ENCODE data around the gene ABHD16B. TPM values are rescaled to one million over a fixed set of nuclear protein-coding genes. Genes with fewer than 3 reads are reported as not detected.

Gene ABHD16B
- total and polyA plus RNA-seq, 10 of the 15 experiments (the other 5 are each of a cell fraction or from before 2014, with no cell fraction given): 0.13 TPM; not detected in 9

GRCh38 chr20:63903796-63904561, 42.7 kb downstream of the ABHD16B start:
- Histone ChIP-seq H3K36me3 (ENCODE audit: control insufficient read depth in 2 of 2, insufficient read depth in 2 of 2, low read length in 1 of 2) (peaks cover 0 to 5% of the 10 kb centered on the region in 2 experiments; a peak in 3 of 4 replicates), H3K4me3 (no peak overlapping the region), H3K9me3 (replicated peaks; ENCODE audit: control insufficient read depth, insufficient read depth, low read length) (no peaks in the 10 kb centered on the region), H3K9ac (ENCODE audit: control insufficient read depth, insufficient read depth, low read length) (no peak overlapping the region), H4K20me1 (ENCODE audit: control insufficient read depth, insufficient read depth) (peaks cover 7% of the 10 kb centered on the region), H3K27ac (ENCODE audit: control insufficient read depth, insufficient read depth) (no peak overlapping the region), H3K4me1 (ENCODE audit: control insufficient read depth, insufficient read depth, low read length) (no peaks in the 10 kb centered on the region; the same call in 1 of the 2 replicates), H3K79me2 (ENCODE audit: control insufficient read depth, insufficient read depth, low read length) (peaks cover 59% of the 10 kb centered on the region), H3K27me3 (replicated peaks in 1 of 2; ENCODE audit: control insufficient read depth in 2 of 2, insufficient read depth in 2 of 2, low read length in 1 of 2) (no peaks in the 10 kb centered on the region), H2AFZ (ENCODE audit: control insufficient read depth, low read depth, low read length) (no peak overlapping the region), H3K4me2 (ENCODE audit: control insufficient read depth, insufficient read depth) (no peak overlapping the region)
- SMC1A ChIA-PET (ENCODE audit: uncharacterized antibody, unreplicated experiment): no interaction called here
- intact Hi-C loops (cut with micrococcal nuclease; ENCODE audit: unreplicated experiment): no loop called here
- ATAC-seq (no peak), DNase-seq (ENCODE audit: low read depth, low spot score) (no peak), FAIRE-seq (no peak)
- 94% methylated on average over 11 of the region's 11 CpGs for WGBS (ENCODE audit: insufficient coverage, insufficient replicate concordance, low lambda C conversion rate, missing lambda C conversion rate)
- RAD21 ChIA-PET (ENCODE audit: unreplicated experiment): no interaction called here
- CTCF ChIA-PET: no interaction called here
- BruUV-seq (replicated peaks): TSS peak; percentile 43
- in situ Hi-C loops (cut with MboI): no loop called here
- no peak for TF ChIP-seq WRNIP1 (IDR thresholded peaks at IDR 0.05; ENCODE audit: borderline replicate concordance, low read depth, low read length)
- no peak for TF ChIP-seq POLR2AphosphoS5 (IDR thresholded peaks at IDR 0.05; ENCODE audit: low read length)
- TF ChIP-seq JUND (IDR thresholded peaks at IDR 0.05; ENCODE audit: low read depth, low read length): no peak
- no peak for TF ChIP-seq ZNF622 (IDR thresholded peaks at IDR 0.05)
- no peak for TF ChIP-seq PKNOX1 (IDR thresholded peaks at IDR 0.05)
- no peak for TF ChIP-seq TCF12 (IDR thresholded peaks at IDR 0.05; ENCODE audit: low read depth, low read length)
- no peak for TF ChIP-seq NFXL1 (IDR thresholded peaks at IDR 0.05; ENCODE audit: borderline replicate concordance)
- no peak for TF ChIP-seq BACH1 (IDR thresholded peaks at IDR 0.05; ENCODE audit: borderline replicate concordance)
- no peak for TF ChIP-seq CREB1 (IDR thresholded peaks at IDR 0.05; ENCODE audit: low read depth)
- TF ChIP-seq FOXK2 (IDR thresholded peaks at IDR 0.05): no peak
- no peak for TF ChIP-seq EGR1 (IDR thresholded peaks at IDR 0.05; ENCODE audit: borderline replicate concordance in 1 of 2, low read depth in 2 of 2, low read length in 2 of 2)
- POLR2A ChIA-PET: interaction anchor here (0.7 kb wide), 1 partner anchor 8 kb away, joined by 3 read pairs; no protein-coding TSS in a partner anchor
